ENCODE results near the gene USP11. TPM values are rescaled to one million over a fixed set of nuclear protein-coding genes. Genes with fewer than 3 reads are reported as not detected.
A peak's percentile ranks its signal among the peaks of the same experiment; 100 is the strongest.

Gene USP11
- total and polyA plus RNA-seq, 2 donors from 2014 or later, result 30.9 to 91.6 TPM

- Histone ChIP-seq H3K27ac (ENCODE audit: low read depth in 2 of 2, low read length in 2 of 2) (no peak overlapping the region), H3K9me3 (ENCODE audit: control insufficient read depth in 2 of 3, insufficient read depth in 1 of 3, low read length in 3 of 3) (no peaks in the 10 kb centered on the region), H3K36me3 (ENCODE audit: control insufficient read depth in 2 of 3, insufficient read depth in 3 of 3, low read length in 3 of 3) (peaks cover 5 to 32% (median 18%) of the 10 kb centered on the region in 3 donors), H3K9ac (ENCODE audit: low read length in 3 of 3) (no peak overlapping the region), H3K4me1 (ENCODE audit: control insufficient read depth in 2 of 3, insufficient read depth in 2 of 3, low read depth in 1 of 3, low read length in 3 of 3) (peaks cover 0 to 3% (median 0%) of the 10 kb centered on the region in 3 donors), H3K27me3 (ENCODE audit: control insufficient read depth, insufficient read depth, low read length) (peaks cover 3% of the 10 kb centered on the region), H3K4me3 (ENCODE audit: low read length in 3 of 3) (no peak overlapping the region)
- FAIRE-seq (no peak), DNase-seq (no peak)
- TF ChIP-seq, protein P1, sequence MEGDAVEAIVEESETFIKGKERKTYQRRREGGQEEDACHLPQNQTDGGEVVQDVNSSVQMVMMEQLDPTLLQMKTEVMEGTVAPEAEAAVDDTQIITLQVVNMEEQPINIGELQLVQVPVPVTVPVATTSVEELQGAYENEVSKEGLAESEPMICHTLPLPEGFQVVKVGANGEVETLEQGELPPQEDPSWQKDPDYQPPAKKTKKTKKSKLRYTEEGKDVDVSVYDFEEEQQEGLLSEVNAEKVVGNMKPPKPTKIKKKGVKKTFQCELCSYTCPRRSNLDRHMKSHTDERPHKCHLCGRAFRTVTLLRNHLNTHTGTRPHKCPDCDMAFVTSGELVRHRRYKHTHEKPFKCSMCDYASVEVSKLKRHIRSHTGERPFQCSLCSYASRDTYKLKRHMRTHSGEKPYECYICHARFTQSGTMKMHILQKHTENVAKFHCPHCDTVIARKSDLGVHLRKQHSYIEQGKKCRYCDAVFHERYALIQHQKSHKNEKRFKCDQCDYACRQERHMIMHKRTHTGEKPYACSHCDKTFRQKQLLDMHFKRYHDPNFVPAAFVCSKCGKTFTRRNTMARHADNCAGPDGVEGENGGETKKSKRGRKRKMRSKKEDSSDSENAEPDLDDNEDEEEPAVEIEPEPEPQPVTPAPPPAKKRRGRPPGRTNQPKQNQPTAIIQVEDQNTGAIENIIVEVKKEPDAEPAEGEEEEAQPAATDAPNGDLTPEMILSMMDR (IDR thresholded peaks at IDR 0.05; ENCODE audit: borderline replicate concordance, extremely low read depth, insufficient read depth), result no peak
- intact Hi-C loops (cut with DNase I), result no loop called here
These were observed 5.5 kb upstream of the USP11 start for GRCh38 chrX:47227334-47227583.

GRCh38 chrX:47228550-47229270 lies 4.1 kb upstream of the USP11 start:
- intact Hi-C loops (cut with DNase I), result no loop called here

DNA sequence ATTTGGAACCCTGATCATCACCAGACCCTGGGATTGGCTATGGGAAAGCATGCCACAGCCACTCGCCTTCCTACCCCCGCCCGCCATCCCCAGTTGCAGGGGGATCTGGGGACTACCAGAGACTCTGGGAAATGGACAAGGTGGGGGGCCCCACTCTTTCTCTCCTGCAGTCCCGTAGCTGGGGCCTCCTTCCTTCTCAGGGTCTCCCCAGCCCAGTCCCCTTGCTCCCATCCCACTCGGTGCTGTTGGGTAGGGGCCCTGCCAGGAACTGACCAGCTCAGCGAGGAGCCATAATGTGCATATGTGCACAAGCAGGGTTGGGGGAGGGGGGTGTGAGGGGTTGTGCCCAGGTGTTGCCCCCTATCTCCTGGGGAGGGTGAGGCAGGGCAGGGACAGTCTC lies 3.4 kb upstream of the USP11 start:
- H3K9ac ChIP-seq (ENCODE audit: low read length in 3 of 3), result no peak overlapping the region
- no peak overlapping the region for H3K27ac ChIP-seq (ENCODE audit: low read depth in 2 of 2, low read length in 2 of 2)
- H3K4me3 ChIP-seq (ENCODE audit: low read length in 3 of 3), result no peak overlapping the region
- H3K27me3 ChIP-seq (ENCODE audit: control insufficient read depth, insufficient read depth, low read length), result peaks cover 5% of the 10 kb centered on the region
- intact Hi-C loops (cut with DNase I), result no loop called here
- H3K9me3 ChIP-seq (ENCODE audit: control insufficient read depth in 2 of 3, insufficient read depth in 1 of 3, low read length in 3 of 3), result no peaks in the 10 kb centered on the region
- FAIRE-seq (no peak), DNase-seq (peak in 2 of 5 donors; percentile 33 to 42)
- TF ChIP-seq, protein P1 (IDR thresholded peaks at IDR 0.05; ENCODE audit: borderline replicate concordance, extremely low read depth, insufficient read depth), result no peak
- peaks cover 0 to 4% (median 4%) of the 10 kb centered on the region in 3 donors for H3K4me1 ChIP-seq (ENCODE audit: control insufficient read depth in 2 of 3, insufficient read depth in 2 of 3, low read depth in 1 of 3, low read length in 3 of 3)
- H3K36me3 ChIP-seq (ENCODE audit: control insufficient read depth in 2 of 3, insufficient read depth in 3 of 3, low read length in 3 of 3), result peaks cover 5 to 21% (median 18%) of the 10 kb centered on the region in 3 donors

More at GRCh38 chrX:47228550-47229270, 4.1 kb upstream of the USP11 start:
- Histone ChIP-seq H3K4me1 (ENCODE audit: control insufficient read depth in 2 of 3, insufficient read depth in 2 of 3, low read depth in 1 of 3, low read length in 3 of 3) (peaks cover 0 to 4% (median 4%) of the 10 kb centered on the region in 3 donors), H3K9ac (ENCODE audit: low read length in 3 of 3) (no peak overlapping the region), H3K27me3 (ENCODE audit: control insufficient read depth, insufficient read depth, low read length) (peaks cover 5% of the 10 kb centered on the region), H3K9me3 (ENCODE audit: control insufficient read depth in 2 of 3, insufficient read depth in 1 of 3, low read length in 3 of 3) (no peaks in the 10 kb centered on the region), H3K27ac (ENCODE audit: low read depth in 2 of 2, low read length in 2 of 2) (no peak overlapping the region), H3K36me3 (ENCODE audit: control insufficient read depth in 2 of 3, insufficient read depth in 3 of 3, low read length in 3 of 3) (peaks cover 5 to 27% (median 18%) of the 10 kb centered on the region in 3 donors), H3K4me3 (ENCODE audit: low read length in 3 of 3) (no peak overlapping the region)
- peak in 2 of 5 donors; percentile 15 to 60 for DNase-seq
- TF ChIP-seq, protein P1 (IDR thresholded peaks at IDR 0.05; ENCODE audit: borderline replicate concordance, extremely low read depth, insufficient read depth), result no peak
- FAIRE-seq, result no peak
